ENCODE data around the gene BMERB1.
"Not testable (repeated sequence)": the region's sequence is repeated elsewhere in the genome, so short reads cannot be mapped to it uniquely, and the experiment has no call there.

The BMERB1 gene

DNA sequence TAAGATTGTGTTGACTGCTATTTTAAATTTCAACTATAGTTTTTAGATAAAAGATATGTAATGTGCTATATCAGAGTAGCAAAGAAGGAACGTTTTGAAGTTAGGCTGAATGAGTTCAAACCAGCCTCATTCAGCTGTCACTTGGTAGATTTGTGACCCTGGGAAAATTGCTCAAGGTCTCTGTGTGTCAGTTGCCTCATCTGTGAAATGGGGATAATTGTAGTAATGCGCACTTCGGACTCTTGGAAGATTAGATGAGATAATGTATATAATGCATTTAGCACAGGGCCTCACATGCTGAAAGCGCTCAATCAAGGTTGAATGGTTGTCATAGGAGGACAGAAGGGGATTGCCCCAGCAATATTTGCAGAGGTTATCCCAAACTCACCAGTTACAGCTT is 4.7 kb downstream of the BMERB1 start:
- Histone ChIP-seq H3K4me3 (ENCODE audit: low read depth, low read length) (no peak overlapping the region), H2AFZ (no peak overlapping the region), H3K27me3 (ENCODE audit: control insufficient read depth, insufficient read depth, low read length) (no peaks in the 10 kb centered on the region), H3K4me2 (ENCODE audit: low read length) (no peak overlapping the region), H3K36me3 (ENCODE audit: control insufficient read depth, insufficient read depth, low read length) (no peaks in the 10 kb centered on the region), H3K9ac (no peak overlapping the region), H3K27ac (no peak overlapping the region), H3K79me2 (peaks cover 11% of the 10 kb centered on the region), H3K4me1 (peaks cover under 1% of the 10 kb centered on the region), H3K9me3 (ENCODE audit: control insufficient read depth, low read length) (no peaks in the 10 kb centered on the region)
- TF ChIP-seq, protein P1, sequence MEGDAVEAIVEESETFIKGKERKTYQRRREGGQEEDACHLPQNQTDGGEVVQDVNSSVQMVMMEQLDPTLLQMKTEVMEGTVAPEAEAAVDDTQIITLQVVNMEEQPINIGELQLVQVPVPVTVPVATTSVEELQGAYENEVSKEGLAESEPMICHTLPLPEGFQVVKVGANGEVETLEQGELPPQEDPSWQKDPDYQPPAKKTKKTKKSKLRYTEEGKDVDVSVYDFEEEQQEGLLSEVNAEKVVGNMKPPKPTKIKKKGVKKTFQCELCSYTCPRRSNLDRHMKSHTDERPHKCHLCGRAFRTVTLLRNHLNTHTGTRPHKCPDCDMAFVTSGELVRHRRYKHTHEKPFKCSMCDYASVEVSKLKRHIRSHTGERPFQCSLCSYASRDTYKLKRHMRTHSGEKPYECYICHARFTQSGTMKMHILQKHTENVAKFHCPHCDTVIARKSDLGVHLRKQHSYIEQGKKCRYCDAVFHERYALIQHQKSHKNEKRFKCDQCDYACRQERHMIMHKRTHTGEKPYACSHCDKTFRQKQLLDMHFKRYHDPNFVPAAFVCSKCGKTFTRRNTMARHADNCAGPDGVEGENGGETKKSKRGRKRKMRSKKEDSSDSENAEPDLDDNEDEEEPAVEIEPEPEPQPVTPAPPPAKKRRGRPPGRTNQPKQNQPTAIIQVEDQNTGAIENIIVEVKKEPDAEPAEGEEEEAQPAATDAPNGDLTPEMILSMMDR (IDR thresholded peaks at IDR 0.05): no peak

DNA sequence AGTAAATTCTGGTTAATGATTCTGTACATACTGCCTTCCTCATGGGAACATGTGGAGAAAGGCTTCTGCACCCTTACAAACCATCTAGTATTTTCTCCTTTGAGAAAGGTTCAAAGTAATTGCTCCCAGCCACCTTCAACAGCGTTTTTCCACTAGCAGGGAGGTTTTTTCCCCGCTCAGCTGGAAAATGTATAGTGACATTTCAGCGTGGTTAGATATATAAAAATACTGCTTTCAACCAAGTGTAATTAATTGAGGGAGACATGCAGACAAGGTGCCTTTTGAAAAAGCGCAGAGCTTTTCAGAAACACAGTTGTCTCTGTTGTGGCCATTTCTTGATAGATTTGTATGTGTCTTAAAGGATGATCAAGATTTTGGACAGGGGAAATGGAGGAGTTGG is 5.1 kb downstream of the BMERB1 start:
- no peak overlapping the region for H3K27ac ChIP-seq

DNA sequence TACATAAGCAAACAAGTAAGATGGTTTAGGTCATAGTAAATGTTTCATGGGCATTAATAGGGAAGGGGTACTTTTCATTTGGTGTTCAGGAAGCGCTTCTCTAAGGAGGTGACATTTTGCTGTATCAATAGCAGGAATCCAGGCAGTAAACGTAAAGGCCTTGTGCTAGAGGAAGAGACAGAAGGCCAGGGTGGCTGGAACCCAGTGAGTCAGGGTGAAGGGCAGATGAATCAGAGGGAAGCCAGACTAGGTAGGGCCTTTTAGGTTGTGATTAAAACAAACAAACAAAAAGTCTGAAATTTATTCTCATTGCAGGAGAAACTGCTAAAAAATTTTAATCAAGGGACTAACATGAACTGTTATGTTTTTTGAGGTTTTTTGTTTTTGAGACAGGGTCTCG is 6.5 kb downstream of the BMERB1 start:
- no peak overlapping the region for H2AFZ ChIP-seq
- no peaks in the 10 kb centered on the region for H3K9me3 ChIP-seq (ENCODE audit: control insufficient read depth, low read length)
- H3K4me3 ChIP-seq (ENCODE audit: low read depth, low read length): no peak overlapping the region
- H3K9ac ChIP-seq: no peak overlapping the region
- no peak overlapping the region for H3K4me2 ChIP-seq (ENCODE audit: low read length)
- peaks cover 16% of the 10 kb centered on the region for H3K79me2 ChIP-seq
- no peaks in the 10 kb centered on the region for H3K4me1 ChIP-seq
- TF ChIP-seq, protein P1 (IDR thresholded peaks at IDR 0.05): no peak
- H3K36me3 ChIP-seq (ENCODE audit: control insufficient read depth, insufficient read depth, low read length): no peaks in the 10 kb centered on the region
- no peak overlapping the region for H3K27ac ChIP-seq
- H3K27me3 ChIP-seq (ENCODE audit: control insufficient read depth, insufficient read depth, low read length): no peaks in the 10 kb centered on the region

More for the DNA sequence above, 5.1 kb downstream of the BMERB1 start:
- Histone ChIP-seq H3K27me3 (ENCODE audit: control insufficient read depth, insufficient read depth, low read length) (no peaks in the 10 kb centered on the region), H3K9me3 (ENCODE audit: control insufficient read depth, low read length) (no peaks in the 10 kb centered on the region), H3K36me3 (ENCODE audit: control insufficient read depth, insufficient read depth, low read length) (no peaks in the 10 kb centered on the region), H3K4me1 (no peaks in the 10 kb centered on the region), H3K9ac (no peak overlapping the region), H3K4me3 (ENCODE audit: low read depth, low read length) (no peak overlapping the region), H2AFZ (no peak overlapping the region), H3K4me2 (ENCODE audit: low read length) (no peak overlapping the region), H3K79me2 (peaks cover 12% of the 10 kb centered on the region)
- TF ChIP-seq, protein P1 (IDR thresholded peaks at IDR 0.05): no peak

DNA sequence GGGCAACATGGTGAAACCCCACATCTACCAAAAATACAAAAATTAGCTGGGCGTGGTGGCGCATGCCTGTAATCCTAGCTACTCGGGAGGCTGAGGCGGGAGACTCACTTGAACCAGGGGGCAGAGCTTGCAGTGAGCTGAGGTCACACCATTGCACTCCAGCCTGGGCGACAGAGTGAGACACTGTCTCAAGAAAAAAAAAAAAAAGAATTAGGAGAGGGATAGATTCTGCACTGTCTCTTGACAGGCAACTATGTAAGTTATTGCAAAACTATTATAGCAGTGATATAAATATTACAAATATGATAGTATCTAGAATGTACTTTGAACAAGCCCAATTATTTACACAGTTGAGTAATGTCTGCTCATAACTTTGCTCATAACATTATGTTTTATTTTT is 7.8 kb downstream of the BMERB1 start:
- H2AFZ ChIP-seq; H3K4me3 ChIP-seq (ENCODE audit: low read depth, low read length); H3K4me2 ChIP-seq (ENCODE audit: low read length); H3K36me3 ChIP-seq (ENCODE audit: control insufficient read depth, insufficient read depth, low read length); H3K9me3 ChIP-seq (ENCODE audit: control insufficient read depth, low read length); H3K27ac ChIP-seq; H3K4me1 ChIP-seq; H3K27me3 ChIP-seq (ENCODE audit: control insufficient read depth, insufficient read depth, low read length); H3K9ac ChIP-seq: not testable (repeated sequence)
- H3K79me2 ChIP-seq: peaks cover 20% of the 10 kb centered on the region

DNA sequence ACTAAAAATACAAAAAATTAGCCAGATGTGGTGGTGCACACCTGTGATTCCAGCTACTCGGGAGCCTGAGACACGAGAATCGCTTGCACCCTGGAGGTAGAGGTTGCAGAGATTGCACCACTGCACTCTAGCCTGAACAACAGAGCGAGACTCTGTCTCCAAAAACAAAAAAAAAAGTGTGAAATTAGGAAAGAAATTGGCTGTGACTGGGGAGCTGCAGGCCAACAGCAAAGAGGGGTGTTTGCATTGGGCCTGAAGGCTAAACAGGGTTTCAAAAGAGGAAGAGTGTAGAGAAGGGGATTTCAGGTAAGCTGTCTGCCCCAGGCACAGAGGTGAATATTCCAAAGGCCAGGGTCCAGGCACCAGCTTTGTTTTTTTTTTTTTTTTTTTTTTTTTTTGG is 9.4 kb downstream of the BMERB1 start:
- H3K27me3 ChIP-seq (ENCODE audit: control insufficient read depth, insufficient read depth, low read length): no peaks in the 10 kb centered on the region
- H3K36me3 ChIP-seq (ENCODE audit: control insufficient read depth, insufficient read depth, low read length): no peaks in the 10 kb centered on the region
- TF ChIP-seq, protein P1 (IDR thresholded peaks at IDR 0.05): no peak
- H3K4me1 ChIP-seq: no peaks in the 10 kb centered on the region
- H3K9ac ChIP-seq: no peak overlapping the region
- no peak overlapping the region for H3K27ac ChIP-seq
- H3K4me3 ChIP-seq (ENCODE audit: low read depth, low read length): no peak overlapping the region
- no peak overlapping the region for H3K4me2 ChIP-seq (ENCODE audit: low read length)
- no peaks in the 10 kb centered on the region for H3K9me3 ChIP-seq (ENCODE audit: control insufficient read depth, low read length)
- H2AFZ ChIP-seq: no peak overlapping the region
- H3K79me2 ChIP-seq: peaks cover 15% of the 10 kb centered on the region

Measured in parathyroid adenoma (tissue), 2 donors.